ENCODE measurements around the gene MOV10L1.
A peak's percentile ranks its signal among the peaks of the same experiment; 100 is the strongest.

MOV10L1 gene

DNA sequence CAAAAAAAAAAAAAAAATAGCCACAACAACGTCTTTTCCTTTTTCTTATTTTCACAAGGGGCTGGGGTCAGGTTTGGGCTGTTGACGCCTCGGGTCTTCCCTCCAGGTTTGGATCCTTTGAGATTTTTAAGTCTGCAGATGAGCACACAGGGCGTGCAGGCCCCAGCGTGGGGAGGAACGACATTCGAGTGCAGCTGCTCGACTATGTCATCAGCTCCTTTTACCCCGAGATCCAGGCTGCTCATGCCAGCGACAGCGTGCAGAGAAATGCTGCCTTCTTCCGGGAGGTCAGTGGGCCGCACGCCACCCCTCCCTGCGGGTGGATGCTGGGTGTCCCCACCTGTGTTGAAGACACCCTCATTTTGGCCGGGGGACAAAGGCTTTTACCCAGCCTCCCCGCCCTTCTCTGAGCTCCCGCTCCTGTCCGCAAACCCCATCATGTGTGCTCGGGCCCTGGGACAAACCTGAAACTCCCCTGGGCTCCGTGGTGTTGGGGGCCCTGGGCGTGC is 118.7 kb downstream of the MOV10L1 start:
- no peak for DNase-seq

DNA sequence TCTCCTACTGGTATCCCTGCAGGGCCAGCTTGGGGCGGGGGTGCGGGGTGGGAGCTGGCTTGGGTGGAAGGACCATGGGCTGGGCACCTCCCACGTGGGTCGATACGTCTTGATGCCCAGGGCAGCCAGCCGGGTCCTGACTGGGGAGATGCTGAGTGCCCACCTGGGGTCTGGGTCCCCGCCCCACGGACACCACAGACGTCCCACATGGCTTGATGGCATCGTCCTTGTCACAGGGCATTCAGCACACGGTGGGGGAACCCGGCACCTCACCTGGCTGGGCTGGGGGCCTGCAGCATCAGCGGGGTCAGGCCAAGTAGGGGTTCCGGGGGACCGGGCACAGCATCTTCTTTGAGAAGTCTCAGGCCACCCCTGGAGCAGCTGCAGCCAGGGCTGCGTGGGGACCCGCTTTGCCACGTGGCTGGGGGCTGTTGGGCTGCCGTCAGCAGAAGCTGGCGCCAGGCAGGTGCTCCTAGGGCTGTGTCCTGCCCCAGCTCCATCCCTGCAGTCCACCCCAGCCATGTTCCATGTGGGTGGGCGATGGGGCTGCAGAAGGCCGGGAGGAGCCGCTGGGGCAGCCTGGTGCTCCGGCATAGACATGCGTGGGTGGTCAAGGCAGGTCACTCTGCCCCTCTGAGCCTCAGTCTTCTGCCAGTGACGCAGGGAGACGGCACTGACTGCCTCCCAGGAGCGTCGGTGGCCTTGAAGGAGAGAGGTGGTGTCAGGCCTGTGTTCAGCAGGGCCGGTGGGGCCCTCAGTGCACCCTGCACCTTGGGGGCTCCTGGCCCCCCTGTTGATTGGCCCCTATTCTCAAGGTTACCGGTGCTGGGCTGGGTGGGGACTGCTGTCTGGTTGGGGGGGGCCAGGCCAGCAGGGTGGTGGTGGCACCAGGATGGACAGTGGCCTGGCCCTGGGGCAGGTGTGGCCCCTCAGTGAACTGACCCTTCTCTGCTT is 119.4 kb downstream of the MOV10L1 start:
- DNase-seq: no peak

DNA sequence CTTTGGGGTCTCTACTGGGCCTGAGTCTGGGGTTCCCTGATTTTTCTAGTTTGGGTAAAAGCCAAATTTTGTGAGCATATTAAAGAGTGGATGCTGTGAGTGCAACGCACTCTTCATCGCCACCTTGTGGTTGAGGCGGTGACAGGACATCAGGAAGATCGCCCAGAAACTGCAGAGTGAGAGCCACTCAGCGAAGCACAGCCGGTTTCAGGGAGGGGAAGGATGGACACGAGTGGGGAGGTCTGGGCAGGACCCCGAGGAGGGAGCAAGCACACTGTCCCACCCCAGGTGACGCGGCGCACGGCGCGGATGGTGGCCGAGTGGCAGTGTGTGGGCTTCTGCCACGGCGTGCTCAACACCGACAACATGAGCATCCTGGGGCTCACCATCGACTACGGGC is 120.1 kb downstream of the MOV10L1 start:
- DNase-seq: peak; percentile 39 to 61

DNA sequence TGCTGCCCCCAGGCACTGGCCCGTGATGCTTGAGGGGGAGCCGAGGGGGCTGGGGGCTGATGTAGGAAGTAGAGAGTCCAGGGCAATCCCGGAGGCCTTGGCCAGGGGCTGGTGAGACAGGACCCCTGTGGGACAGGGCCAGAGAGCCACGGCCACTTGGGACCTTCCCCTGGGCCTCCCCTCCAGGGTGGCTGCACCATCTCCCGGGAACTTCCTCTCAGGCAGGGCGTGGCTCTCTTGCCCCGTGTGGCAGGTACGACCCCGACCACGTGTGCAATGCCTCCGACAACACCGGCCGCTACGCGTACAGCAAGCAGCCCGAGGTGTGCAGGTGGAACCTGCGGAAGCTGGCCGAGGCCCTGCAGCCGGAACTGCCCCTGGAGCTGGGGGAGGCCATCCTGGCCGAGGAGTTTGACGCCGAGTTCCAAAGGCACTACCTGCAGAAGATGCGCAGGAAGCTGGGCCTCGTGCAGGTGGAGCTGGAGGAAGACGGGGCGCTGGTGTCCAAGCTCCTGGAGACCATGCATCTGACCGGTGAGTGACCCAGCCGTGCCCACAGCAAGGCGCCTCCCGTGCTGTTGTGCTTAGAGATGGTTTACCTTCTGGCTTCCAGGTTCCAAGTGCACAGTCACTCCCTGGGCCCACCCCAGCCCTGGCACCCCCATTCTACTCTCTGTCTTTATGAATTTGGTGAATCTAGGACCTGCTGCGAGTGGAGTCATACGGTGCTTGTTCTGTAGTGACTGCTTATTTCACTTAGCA is 120.8 kb downstream of the MOV10L1 start:
- DNase-seq: no peak

DNA sequence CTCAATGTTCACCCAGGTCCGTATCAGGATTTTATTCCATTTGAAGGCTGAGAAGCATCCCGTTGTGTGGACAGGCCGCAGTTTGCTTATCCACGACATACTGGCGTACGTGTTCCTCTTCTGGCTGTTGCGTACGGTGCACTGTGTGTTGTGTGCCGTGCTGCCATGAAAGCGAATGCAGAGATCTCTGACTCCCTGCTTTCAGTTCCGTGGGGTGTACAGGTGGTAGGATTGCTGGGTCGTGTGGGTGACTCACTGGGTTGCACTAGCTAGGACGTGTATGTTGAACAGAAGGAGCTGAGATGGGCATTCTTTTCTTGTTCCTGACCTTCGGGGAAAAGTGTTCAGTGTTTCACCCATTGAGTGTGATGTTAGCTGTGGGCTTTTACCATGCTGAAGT is 121.3 kb downstream of the MOV10L1 start:
- DNase-seq: no peak
